WTC11 (cell line): ENCODE measurements around the gene KIAA1328. TPM values are rescaled to one million over a fixed set of nuclear protein-coding genes. Genes with fewer than 3 reads are reported as not detected.

ENCODE experiments used
- ATAC-seq: fragments of 200-7000 bp; cut with Tn5 transposase; 2 replicates; pipeline ENCODE4 v1.10.0; 2021; ENCODE audit warnings: mild to moderate bottlenecking, moderate library complexity
- CTCF ChIA-PET: fragments of 300-600 bp; sonication (Branson Sonifier 250); formaldehyde crosslinking; loops from one replicate; lab custom pipeline; 2021; ENCODE audit warnings: antibody characterized with exemption; lab: Charles Lee
- POLR2A ChIA-PET: fragments of 350-600 bp; sonication (Branson Sonifier 250); formaldehyde crosslinking; loops from one replicate; lab custom pipeline; 2021; ENCODE audit warnings: antibody characterized with exemption; lab: Charles Lee
- DNase-seq: peaks from one replicate; pipeline ENCODE4 v3.0.0; 2021; ENCODE audit warnings: low spot score
- H3K27ac Mint-ChIP-seq: 2 replicates; pipeline ENCODE4 v1.8.0; 2021; ENCODE audit warnings: mixed read lengths
- H3K27me3 Mint-ChIP-seq: 2 replicates; pipeline ENCODE4 v1.8.0; 2021; ENCODE audit warnings: low read depth, mild to moderate bottlenecking, moderate library complexity, mixed read lengths
- H3K36me3 Mint-ChIP-seq: 2 replicates; pipeline ENCODE4 v1.8.0; 2021; ENCODE audit warnings: mixed read lengths
- H3K4me1 Mint-ChIP-seq: 2 replicates; pipeline ENCODE4 v1.8.0; 2022; ENCODE audit warnings: mixed read lengths
- H3K4me3 Mint-ChIP-seq: 2 replicates; pipeline ENCODE4 v1.8.0; 2021; ENCODE audit warnings: mild to moderate bottlenecking, moderate library complexity, mixed read lengths
- H3K9me3 Mint-ChIP-seq: 2 replicates; pipeline ENCODE4 v1.8.0; 2021; ENCODE audit warnings: mixed read lengths
- AFF4 ChIP-seq: sonication (generic); formaldehyde crosslinking; IDR thresholded peaks from 2 replicates; pipeline ENCODE4 v1.8.1; 2023; ENCODE audit warnings: mild to moderate bottlenecking, missing genetic modification reagents, borderline replicate concordance
- ATF1 ChIP-seq: sonication (generic); formaldehyde crosslinking; IDR thresholded peaks from 2 replicates; pipeline ENCODE4 v1.8.1; 2023; ENCODE audit warnings: mild to moderate bottlenecking, moderate library complexity, missing genetic modification reagents
- CDX4 ChIP-seq: fragments of 250-450 bp; sonication (Bioruptor Pico); IDR thresholded peaks from 2 replicates; pipeline ENCODE4 v1.9.0; 2021; ENCODE audit warnings: moderate library complexity, mild to moderate bottlenecking, inconsistent platforms, borderline replicate concordance
- CTCF ChIP-seq: fragments of 200-600 bp; IDR thresholded peaks from 2 replicates; pipeline ENCODE4 v1.8.0; 2022; ENCODE audit warnings: antibody characterized with exemption
- E2F4 ChIP-seq: sonication (generic); formaldehyde crosslinking; IDR thresholded peaks from 2 replicates; pipeline ENCODE4 v1.8.1; 2022; ENCODE audit warnings: low read depth, mild to moderate bottlenecking, moderate library complexity, missing genetic modification reagents, borderline replicate concordance
- E2F5 ChIP-seq: sonication (generic); formaldehyde crosslinking; IDR thresholded peaks from 2 replicates; pipeline ENCODE4 v1.8.1; 2022; ENCODE audit warnings: mild to moderate bottlenecking, moderate library complexity, missing genetic modification reagents
- ESRRA ChIP-seq: sonication (generic); formaldehyde crosslinking; IDR thresholded peaks from 2 replicates; pipeline ENCODE4 v1.8.1; 2022; ENCODE audit warnings: mild to moderate bottlenecking, missing genetic modification reagents, borderline replicate concordance
- IRF2 ChIP-seq: sonication (generic); formaldehyde crosslinking; IDR thresholded peaks from 2 replicates; pipeline ENCODE4 v1.8.0; 2022; ENCODE audit warnings: low read depth, missing genetic modification reagents, borderline replicate concordance
- KAT7 ChIP-seq: sonication (generic); formaldehyde crosslinking; IDR thresholded peaks from 2 replicates; pipeline ENCODE4 v1.8.1; 2023; ENCODE audit warnings: missing genetic modification reagents, mild to moderate bottlenecking, borderline replicate concordance
- MXD4 ChIP-seq: fragments of 250-450 bp; sonication (Bioruptor Pico); IDR thresholded peaks from 2 replicates; pipeline ENCODE4 v1.8.0; 2021; ENCODE audit warnings: mild to moderate bottlenecking, moderate library complexity, borderline replicate concordance
- MYBL2 ChIP-seq: sonication (generic); formaldehyde crosslinking; IDR thresholded peaks from 2 replicates; pipeline ENCODE4 v1.8.1; 2023; ENCODE audit warnings: mild to moderate bottlenecking, moderate library complexity, missing genetic modification reagents
- NFYB ChIP-seq: sonication (generic); formaldehyde crosslinking; conservative IDR thresholded peaks from 2 replicates; pipeline ENCODE4 v1.8.0; 2022; ENCODE audit warnings: low read depth, missing genetic modification reagents
- PRRX2 ChIP-seq: fragments of 250-450 bp; sonication (Bioruptor Pico); IDR thresholded peaks from 2 replicates; pipeline ENCODE4 v1.8.0; 2021; ENCODE audit warnings: mild to moderate bottlenecking
- SOX15 ChIP-seq: fragments of 250-450 bp; sonication (Bioruptor Pico); IDR thresholded peaks from 2 replicates; pipeline ENCODE4 v1.9.0; 2021; ENCODE audit warnings: mild to moderate bottlenecking
- SP1 ChIP-seq: sonication (generic); formaldehyde crosslinking; conservative IDR thresholded peaks from 2 replicates; pipeline ENCODE4 v1.8.1; 2022; ENCODE audit warnings: missing genetic modification reagents
- TCF7 ChIP-seq: sonication (generic); formaldehyde crosslinking; IDR thresholded peaks from 2 replicates; pipeline ENCODE4 v1.8.0; 2022; ENCODE audit warnings: mild to moderate bottlenecking, low read depth, missing genetic modification reagents, moderate library complexity
- USF2 ChIP-seq: sonication (generic); formaldehyde crosslinking; IDR thresholded peaks from 2 replicates; pipeline ENCODE4 v1.8.1; 2023; ENCODE audit warnings: mild to moderate bottlenecking, missing genetic modification reagents, moderate library complexity
- ZNF138 ChIP-seq: sonication (generic); formaldehyde crosslinking; conservative IDR thresholded peaks from 2 replicates; pipeline ENCODE4 v1.8.1; 2022; ENCODE audit warnings: mild to moderate bottlenecking, moderate library complexity, missing genetic modification reagents
- ZNF232 ChIP-seq: sonication (generic); formaldehyde crosslinking; IDR thresholded peaks from 2 replicates; pipeline ENCODE4 v1.8.0; 2022; ENCODE audit warnings: mild to moderate bottlenecking, missing genetic modification reagents
- ZNF263 ChIP-seq: sonication (generic); formaldehyde crosslinking; IDR thresholded peaks from 2 replicates; pipeline ENCODE4 v1.8.1; 2022; ENCODE audit warnings: low read depth, mild to moderate bottlenecking, moderate library complexity, missing genetic modification reagents
- ZNF317 ChIP-seq: sonication (generic); formaldehyde crosslinking; IDR thresholded peaks from 2 replicates; pipeline ENCODE4 v1.8.1; 2023; ENCODE audit warnings: low read depth, mild to moderate bottlenecking, moderate library complexity, missing genetic modification reagents, borderline replicate concordance
- ZNF671 ChIP-seq: fragments of 250-450 bp; sonication (Bioruptor Pico); IDR thresholded peaks from 2 replicates; pipeline ENCODE4 v1.8.0; 2021; ENCODE audit warnings: mild to moderate bottlenecking
- total RNA-seq: library from RNA; stranded (reverse); gene quantifications from 3 replicates; pipeline ENCODE4 v1.2.3, GENCODE V29; 2021

Gene KIAA1328
- total RNA-seq, 1 experiment from 2014 or later = 4.8 TPM

GRCh38 chr18:36890598-36890997 is 61.7 kb downstream of the KIAA1328 start (continued):
- TF ChIP-seq AFF4 (no peak), ZNF263 (CRISPR knock-in tag) (no peak)

- TF ChIP-seq NFYB (CRISPR knock-in tag) (no peak), TCF7 (no peak), CDX4 (CRISPR knock-in tag) (no peak), IRF2 (no peak), KAT7 (CRISPR knock-in tag) (no peak)
- ChIA-PET POLR2A (no interaction called here), CTCF (no interaction called here)
- Mint-ChIP-seq H3K9me3 (no peaks in the 10 kb centered on the region), H3K27me3 (no peaks in the 10 kb centered on the region), H3K27ac (no peak overlapping the region), H3K36me3 (no peaks in the 10 kb centered on the region), H3K4me3 (no peak overlapping the region), H3K4me1 (no peaks in the 10 kb centered on the region; the same call in 1 of the 2 replicates)
- no peak for ATAC-seq
- no peak for DNase-seq
Measured at GRCh38 chr18:36893227-36893626, 64.3 kb downstream of the KIAA1328 start.

- Mint-ChIP-seq H3K27me3 (no peaks in the 10 kb centered on the region), H3K4me1 (no peaks in the 10 kb centered on the region), H3K9me3 (peaks cover 8% of the 10 kb centered on the region), H3K27ac (no peak overlapping the region), H3K36me3 (0 out of 2 replicates have a peak, but pooled peaks cover 7% of the 10 kb centered on the region), H3K4me3 (no peak overlapping the region)
- DNase-seq (no peak), ATAC-seq (no peak)
- no peak for TF ChIP-seq SOX15 (CRISPR knock-in tag)
- no peak for TF ChIP-seq USF2
- TF ChIP-seq SP1 (CRISPR knock-in tag) = no peak
- TF ChIP-seq ZNF671 = no peak
- TF ChIP-seq ESRRA (CRISPR knock-in tag) = no peak
- no peak for TF ChIP-seq ZNF317 (CRISPR knock-in tag)
- no peak for TF ChIP-seq MYBL2 (CRISPR knock-in tag)
- TF ChIP-seq CDX4 (CRISPR knock-in tag) = no peak
- no peak for TF ChIP-seq ZNF232 (CRISPR knock-in tag)
- TF ChIP-seq CTCF = no peak
- TF ChIP-seq ATF1 = no peak
- no peak for TF ChIP-seq MXD4 (CRISPR knock-in tag)
- no peak for TF ChIP-seq PRRX2 (CRISPR knock-in tag)
- no peak for TF ChIP-seq E2F5 (CRISPR knock-in tag)
- TF ChIP-seq E2F4 (CRISPR knock-in tag) = no peak
- TF ChIP-seq ZNF138 (CRISPR knock-in tag) = no peak
- POLR2A ChIA-PET = no interaction called here
- CTCF ChIA-PET = interaction anchor here (1.6 kb wide), 1 partner anchor 9 kb away, joined by 4 read pairs; no protein-coding TSS in a partner anchor
Measured at GRCh38 chr18:36895606-36896005, 66.7 kb downstream of the KIAA1328 start.
